Natural killer cell (primary cell): ENCODE measurements around the gene AURKAIP1. TPM values are rescaled to one million over a fixed set of nuclear protein-coding genes. Genes with fewer than 3 reads are reported as not detected.
A peak's percentile ranks its signal among the peaks of the same experiment; 100 is the strongest.

Source experiments
- ATAC-seq, 3 donors: fragments of 150-1000 bp in 2 of 3; fragments of 200-7000 bp in 1 of 3; cut with Tn5 transposase; 1 replicate in 1 of 3; 2 replicates in 2 of 3; pipeline ENCODE4 v1.10.0; 2021; ENCODE audit warnings: mild to moderate bottlenecking in 2 of 3, moderate library complexity in 2 of 3
- DNase-seq, 2 donors: peaks; one replicate each; pipeline versions ENCODE4 v3.0.0 to v3.0.0-alpha.2; 2013 to 2021; ENCODE audit warnings: mixed read lengths in 1 of 2
- H3K27ac ChIP-seq: one replicate; pipeline ENCODE4 v1.5.1; 2013; ENCODE audit warnings: mild to moderate bottlenecking, low read length
- H3K27me3 ChIP-seq: one replicate; pipeline ENCODE4 v1.6.1; 2013; ENCODE audit warnings: low read length; ENCODE audit not compliant: control insufficient read depth, insufficient read depth
- H3K36me3 ChIP-seq: one replicate; pipeline ENCODE4 v1.6.1; 2013; ENCODE audit warnings: low read length; ENCODE audit not compliant: control insufficient read depth, insufficient read depth
- H3K4me1 ChIP-seq: one replicate; pipeline ENCODE4 v1.6.1; 2013; ENCODE audit warnings: low read length; ENCODE audit not compliant: control insufficient read depth, insufficient read depth
- H3K4me3 ChIP-seq: one replicate; pipeline ENCODE4 v1.5.1; 2013; ENCODE audit warnings: low read length
- H3K9me3 ChIP-seq: one replicate; pipeline ENCODE4 v1.6.1; 2013; ENCODE audit warnings: low read length; ENCODE audit not compliant: control insufficient read depth, insufficient read depth
- H3K27ac Mint-ChIP-seq, 2 donors: one replicate each; pipeline ENCODE4 v1.8.0; 2022; ENCODE audit warnings: mild to moderate bottlenecking in 2 of 2, mixed read lengths in 2 of 2, moderate library complexity in 1 of 2
- H3K27me3 Mint-ChIP-seq, 2 donors: one replicate each; pipeline ENCODE4 v1.8.0; 2022; ENCODE audit warnings: low read depth in 2 of 2, mixed read lengths in 2 of 2
- H3K36me3 Mint-ChIP-seq: one replicate; pipeline ENCODE4 v1.8.0; 2022; ENCODE audit warnings: mixed read lengths
- H3K4me1 Mint-ChIP-seq, 2 donors: one replicate each; pipeline ENCODE4 v1.8.0; 2022; ENCODE audit warnings: mixed read lengths in 2 of 2
- H3K4me3 Mint-ChIP-seq: one replicate; pipeline ENCODE4 v1.8.0; 2022; ENCODE audit warnings: mild to moderate bottlenecking, moderate library complexity, mixed read lengths
- H3K9me3 Mint-ChIP-seq, 2 donors: one replicate each; pipeline ENCODE4 v1.8.0; 2022; ENCODE audit warnings: mixed read lengths in 2 of 2
- CTCF ChIP-seq: fragments of 200-600 bp; IDR thresholded peaks from one replicate; pipeline ENCODE4 v1.8.0; 2022; ENCODE audit warnings: antibody characterized with exemption
- WGBS: methylation state at CpG from one replicate; pipeline ENCODE4 v1.1.7; 2013; ENCODE audit warnings: missing lambda C conversion rate; ENCODE audit not compliant: insufficient coverage; 5-methylcytosine and 5-hydroxymethylcytosine counted together
- intact Hi-C: fragments of 100-400 bp; cut with micrococcal nuclease; formaldehyde crosslinking; loops from one replicate; pipeline ENCODE4 v1.14.2; 2022
- total RNA-seq, 4 donors: library from RNA; stranded (reverse); fragments of 120-200 nt in 1 of 4; gene quantifications; one replicate each; pipeline versions ENCODE4 v1.2.3 to v1.2.4, GENCODE V29; 2013 to 2022

The AURKAIP1 gene
- total RNA-seq, 3 donors from 2014 or later (not counting 1 experiment from before 2014, with no cell fraction given), result 60.0 to 76.3 (median 64.6) TPM

- peak; percentile 47 for TF ChIP-seq CTCF
- H3K27me3 ChIP-seq, result no peaks in the 10 kb centered on the region
- Mint-ChIP-seq H3K9me3 (no peaks in the 10 kb centered on the region), H3K4me1 (peaks cover 29 to 46% of the 10 kb centered on the region in 2 donors), H3K27ac (peak within 1 kb of the TSS; percentile 86 to 94), H3K4me3 (peak within 1 kb of the TSS; percentile 93), H3K36me3 (peaks cover 5% of the 10 kb centered on the region), H3K27me3 (no peaks in the 10 kb centered on the region)
- peaks cover 31% of the 10 kb centered on the region for H3K4me1 ChIP-seq
- DNase-seq, result peak; percentile 99
- WGBS, result under 1% methylated on average over 86 of the region's 86 CpGs
- no peaks in the 10 kb centered on the region for H3K9me3 ChIP-seq
- peak; percentile 93 to 99 (median 95) for ATAC-seq
- peak within 1 kb of the TSS; percentile 92 for H3K27ac ChIP-seq
- H3K36me3 ChIP-seq, result peaks cover 48% of the 10 kb centered on the region
- intact Hi-C loops, result loop anchor here (1.0 kb wide), 2 partner anchors 8 to 24 kb away; partner anchors contain the start of genes AURKAIP1 and MRPL20
- peak within 1 kb of the TSS; percentile 100 for H3K4me3 ChIP-seq
These were observed 24.3 kb upstream of the AURKAIP1 start, which contains the start of gene CCNL2 for GRCh38 chr1:1399187-1399871. Gene CCNL2 (minus strand): TSS chr1:1399335. CDS start chr1:1399306, 29 bp downstream.

- Mint-ChIP-seq H3K9me3 (no peaks in the 10 kb centered on the region), H3K27ac (peak overlapping the region; percentile 86 to 94), H3K36me3 (peaks cover 5% of the 10 kb centered on the region), H3K27me3 (no peaks in the 10 kb centered on the region), H3K4me1 (peaks cover 29 to 41% of the 10 kb centered on the region in 2 donors), H3K4me3 (peak overlapping the region; percentile 93)
- no peaks in the 10 kb centered on the region for H3K9me3 ChIP-seq
- under 1% methylated on average over 54 of the region's 54 CpGs for WGBS
- H3K27ac ChIP-seq, result peak overlapping the region; percentile 80
- peaks cover 50% of the 10 kb centered on the region for H3K36me3 ChIP-seq
- H3K4me3 ChIP-seq, result peak overlapping the region; percentile 92
- peak in 1 of 2 donors; percentile 40 for DNase-seq
- peaks cover 31% of the 10 kb centered on the region for H3K4me1 ChIP-seq
- H3K27me3 ChIP-seq, result no peaks in the 10 kb centered on the region
- peak; percentile 0 to 3 (median 1) for ATAC-seq
- intact Hi-C loops, result loop anchor here (1.0 kb wide), 2 partner anchors 9 to 23 kb away; partner anchors contain the start of genes AURKAIP1 and MRPL20
- no peak for TF ChIP-seq CTCF
These were observed 23.7 kb upstream of the AURKAIP1 start for GRCh38 chr1:1398677-1399186.

GRCh38 chr1:1397839-1398523 lies 23.0 kb upstream of the AURKAIP1 start:
- H3K27ac Mint-ChIP-seq, result peak overlapping the region; percentile 80 to 94
- H3K4me1 Mint-ChIP-seq, result peaks cover 33 to 37% of the 10 kb centered on the region in 2 donors
- no peak for TF ChIP-seq CTCF
- H3K27me3 Mint-ChIP-seq, result no peaks in the 10 kb centered on the region
- Histone ChIP-seq H3K9me3 (no peaks in the 10 kb centered on the region), H3K27me3 (no peaks in the 10 kb centered on the region), H3K27ac (no peak overlapping the region), H3K4me3 (peak overlapping the region; percentile 92), H3K36me3 (peaks cover 54% of the 10 kb centered on the region), H3K4me1 (peaks cover 31% of the 10 kb centered on the region)
- WGBS, result 63% methylated on average over 19 of the region's 19 CpGs
- ATAC-seq (no peak), DNase-seq (no peak)
- peak overlapping the region; percentile 93 for H3K4me3 Mint-ChIP-seq
- H3K9me3 Mint-ChIP-seq, result no peaks in the 10 kb centered on the region
- peaks cover 5% of the 10 kb centered on the region for H3K36me3 Mint-ChIP-seq
- intact Hi-C loops, result no loop called here
